Loucy (cell line): ENCODE data around the gene EFR3B.

Source experiments
- H2AFZ ChIP-seq: fragments of 200-600 bp; sonication (generic); 2 replicates; pipeline ENCODE4 v1.6.0; 2016; ENCODE audit warnings: antibody characterized with exemption, mild to moderate bottlenecking, low read length, moderate library complexity
- H3F3A ChIP-seq: fragments of 200-600 bp; 2 replicates; pipeline ENCODE4 v1.6.0; 2016; ENCODE audit warnings: antibody characterized with exemption, low read depth, mild to moderate bottlenecking
- H3K27me3 ChIP-seq: fragments of 200-600 bp; sonication (generic); 2 replicates; pipeline ENCODE4 v1.6.1; 2014; ENCODE audit warnings: low read length, mild to moderate bottlenecking; ENCODE audit not compliant: insufficient read depth, poor library complexity, severe bottlenecking
- H3K36me3 ChIP-seq: fragments of 200-600 bp; sonication (generic); 2 replicates; pipeline ENCODE4 v1.6.1; 2016; ENCODE audit warnings: low read length; ENCODE audit not compliant: insufficient read depth
- H3K4me1 ChIP-seq: fragments of 200-600 bp; sonication (generic); 2 replicates; pipeline ENCODE4 v1.5.1; 2014; ENCODE audit warnings: low read length, mild to moderate bottlenecking; ENCODE audit not compliant: insufficient read depth, poor library complexity, severe bottlenecking
- H3K4me2 ChIP-seq: fragments of 200-600 bp; sonication (generic); 2 replicates; pipeline ENCODE4 v1.6.0; 2014; ENCODE audit warnings: antibody characterized with exemption, low read length, low read depth, mild to moderate bottlenecking; ENCODE audit not compliant: poor library complexity, severe bottlenecking
- H3K4me3 ChIP-seq: fragments of 200-600 bp; sonication (generic); 2 replicates; pipeline ENCODE4 v1.5.1; 2014; ENCODE audit warnings: low read length, mild to moderate bottlenecking, mixed read lengths; ENCODE audit not compliant: poor library complexity, severe bottlenecking
- H3K79me2 ChIP-seq: fragments of 200-600 bp; sonication (generic); 2 replicates; pipeline ENCODE4 v1.6.1; 2014; ENCODE audit warnings: low read length; ENCODE audit not compliant: insufficient read depth
- H3K9ac ChIP-seq: fragments of 200-600 bp; sonication (generic); 2 replicates; pipeline ENCODE4 v1.6.0; 2014; ENCODE audit warnings: mild to moderate bottlenecking, low read depth, low read length, moderate library complexity; ENCODE audit not compliant: poor library complexity, severe bottlenecking
- H3K9me2 ChIP-seq: fragments of 200-600 bp; sonication (generic); replicated peaks from 2 replicates; pipeline ENCODE4 v1.6.1; 2016; ENCODE audit warnings: low read depth, low read length, mixed read lengths
- H3K9me3 ChIP-seq: fragments of 200-600 bp; sonication (generic); 2 replicates; pipeline ENCODE4 v1.6.1; 2014; ENCODE audit warnings: mild to moderate bottlenecking, antibody characterized with exemption, low read length, low read depth; ENCODE audit not compliant: insufficient read depth
- H4K20me1 ChIP-seq: fragments of 200-600 bp; sonication (generic); 2 replicates; pipeline ENCODE4 v1.6.0; 2014; ENCODE audit warnings: antibody characterized with exemption, low read length, mild to moderate bottlenecking; ENCODE audit not compliant: insufficient read depth, poor library complexity, severe bottlenecking
- CTCF ChIP-seq: fragments of 200-600 bp; sonication (generic); conservative IDR thresholded peaks from 2 replicates; pipeline ENCODE4 v1.5.1; 2014; ENCODE audit warnings: mild to moderate bottlenecking, antibody characterized with exemption, low read length
- EZH2phosphoT487 ChIP-seq: fragments of 200-600 bp; IDR thresholded peaks from 2 replicates; pipeline ENCODE4 v1.6.1; 2018; ENCODE audit warnings: antibody characterized with exemption, mild to moderate bottlenecking, moderate library complexity, borderline replicate concordance

Gene EFR3B

GRCh38 chr2:25115902-25116301 lies 74.0 kb downstream of the EFR3B start:
- Histone ChIP-seq H3K4me1 (peaks cover 21% of the 10 kb centered on the region), H3K9ac (no peak overlapping the region), H3K36me3 (no peaks in the 10 kb centered on the region), H4K20me1 (no peaks in the 10 kb centered on the region), H3F3A (no peaks in the 10 kb centered on the region), H3K79me2 (no peaks in the 10 kb centered on the region), H3K27me3 (no peaks in the 10 kb centered on the region), H3K4me3 (no peak overlapping the region), H3K4me2 (no peak overlapping the region), H2AFZ (no peak overlapping the region), H3K9me2 (no peaks in the 10 kb centered on the region), H3K9me3 (no peaks in the 10 kb centered on the region)
- TF ChIP-seq CTCF (no peak), EZH2phosphoT487 (no peak)

GRCh38 chr2:25116956-25117355 lies 75.1 kb downstream of the EFR3B start:
- Histone ChIP-seq H3K36me3 (no peaks in the 10 kb centered on the region), H4K20me1 (no peaks in the 10 kb centered on the region), H2AFZ (no peak overlapping the region), H3K4me1 (peaks cover 11% of the 10 kb centered on the region), H3K9me3 (no peaks in the 10 kb centered on the region), H3K9ac (no peak overlapping the region), H3K4me2 (no peak overlapping the region), H3K27me3 (no peaks in the 10 kb centered on the region), H3K79me2 (no peaks in the 10 kb centered on the region), H3K4me3 (no peak overlapping the region), H3F3A (no peaks in the 10 kb centered on the region), H3K9me2 (no peaks in the 10 kb centered on the region)
- no peak for TF ChIP-seq CTCF
- TF ChIP-seq EZH2phosphoT487, result no peak

- Histone ChIP-seq H3K4me2 (no peak overlapping the region), H3K9me2 (no peaks in the 10 kb centered on the region), H2AFZ (no peak overlapping the region), H3K9ac (no peak overlapping the region), H3K27me3 (no peaks in the 10 kb centered on the region), H3F3A (no peaks in the 10 kb centered on the region), H3K36me3 (no peaks in the 10 kb centered on the region), H3K4me1 (peaks cover 4% of the 10 kb centered on the region), H3K79me2 (no peaks in the 10 kb centered on the region), H3K4me3 (no peak overlapping the region), H3K9me3 (no peaks in the 10 kb centered on the region), H4K20me1 (no peaks in the 10 kb centered on the region)
- TF ChIP-seq CTCF, result no peak
- no peak for TF ChIP-seq EZH2phosphoT487
Measured at GRCh38 chr2:25119263-25119662, 77.4 kb downstream of the EFR3B start.
